NCI-H748 (cell line): ENCODE results near the gene DMD.

Experiments used
- DNase-seq: peaks from one replicate; lab custom pipeline; 2025; ENCODE audit not compliant: unreplicated experiment; lab: John Stamatoyannopoulos, UW

Gene DMD

DNA sequence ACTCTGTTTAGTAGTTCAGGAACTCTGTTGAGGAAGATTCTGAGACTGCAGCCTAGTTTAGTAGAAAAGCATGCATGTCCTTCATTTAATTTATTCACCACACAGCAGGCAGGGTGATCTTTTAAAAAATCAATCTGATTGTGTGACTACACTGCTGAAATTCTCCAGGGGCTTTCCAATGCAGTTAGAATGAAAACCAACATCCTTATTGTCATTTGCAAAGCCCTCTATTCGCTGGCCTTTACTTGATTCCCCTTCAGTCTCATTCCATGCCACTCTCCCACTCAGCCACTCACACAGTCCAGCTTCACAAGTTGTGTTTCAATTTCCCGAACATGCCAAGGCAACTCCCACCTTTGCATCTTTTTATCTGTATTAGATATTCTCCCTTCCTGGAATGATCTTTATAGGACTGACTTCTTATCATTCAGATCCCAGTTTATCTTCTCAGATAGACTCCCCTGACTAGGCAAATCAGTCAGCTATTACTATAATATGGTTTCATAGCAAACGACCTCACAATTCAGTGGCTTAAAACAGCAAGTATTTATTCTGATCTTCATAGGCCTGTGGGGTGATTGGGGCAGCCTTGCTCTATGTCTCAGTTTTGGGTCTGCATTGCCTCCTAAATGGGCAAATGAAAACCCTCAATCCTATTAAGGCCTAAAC is 2118.2 kb downstream of the DMD start:
- no peak for DNase-seq

DNA sequence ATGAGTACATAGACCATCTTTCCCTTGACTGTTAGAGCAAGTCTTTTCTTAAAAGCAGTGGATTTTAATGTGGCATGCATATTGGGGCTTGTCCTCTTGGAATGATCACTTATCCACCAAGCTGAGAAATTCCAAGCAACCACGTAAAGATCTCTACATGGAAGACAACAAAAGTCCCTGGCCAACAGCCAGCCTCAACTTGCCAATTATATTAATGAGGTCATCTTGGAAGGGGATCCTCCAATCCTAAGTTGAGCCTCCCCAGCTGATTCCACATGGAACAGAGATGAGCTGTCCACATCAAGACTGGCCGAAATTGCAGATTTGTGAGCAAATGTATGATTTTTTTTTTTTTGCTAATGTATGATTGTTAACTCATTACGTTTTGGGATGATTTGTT is 2118.9 kb downstream of the DMD start:
- no peak for DNase-seq

DNA sequence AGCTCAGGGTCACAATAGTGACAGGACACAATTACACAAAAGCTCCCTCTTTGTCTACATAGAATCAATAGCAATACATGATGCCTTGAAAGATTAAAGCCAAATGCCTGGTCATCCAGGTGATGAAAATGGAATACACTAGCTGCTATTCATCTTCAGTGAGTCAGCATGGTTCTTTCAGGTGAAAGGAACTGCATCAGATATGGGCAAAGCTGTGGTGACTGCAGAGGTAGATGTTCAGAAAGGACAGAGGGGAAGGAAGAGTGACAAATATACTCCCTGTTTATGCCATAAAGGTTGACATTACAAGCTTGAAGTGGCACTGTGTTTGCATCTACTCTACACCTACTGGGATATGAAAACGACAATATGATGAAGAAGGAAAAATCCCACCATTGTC is 2119.5 kb downstream of the DMD start:
- no peak for DNase-seq

DNA sequence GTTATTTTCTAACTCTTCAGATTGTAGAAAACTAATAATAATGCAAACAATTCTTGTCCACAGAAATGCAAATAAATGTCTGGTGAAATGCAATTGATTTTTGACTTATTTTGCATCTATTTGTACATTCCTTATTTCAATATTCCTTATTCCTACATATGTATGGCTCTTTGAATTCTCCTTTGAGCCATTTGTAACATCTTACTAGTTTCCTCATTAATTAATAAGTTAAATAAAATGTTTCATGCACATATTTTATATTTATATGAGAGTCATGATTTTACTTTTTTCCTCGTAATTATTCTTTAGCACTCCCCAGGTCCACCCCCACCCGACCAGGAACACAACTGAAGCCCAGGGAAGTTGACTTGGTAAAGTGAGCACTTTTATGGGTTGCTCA is 2136.8 kb downstream of the DMD start:
- no peak for DNase-seq

DNA sequence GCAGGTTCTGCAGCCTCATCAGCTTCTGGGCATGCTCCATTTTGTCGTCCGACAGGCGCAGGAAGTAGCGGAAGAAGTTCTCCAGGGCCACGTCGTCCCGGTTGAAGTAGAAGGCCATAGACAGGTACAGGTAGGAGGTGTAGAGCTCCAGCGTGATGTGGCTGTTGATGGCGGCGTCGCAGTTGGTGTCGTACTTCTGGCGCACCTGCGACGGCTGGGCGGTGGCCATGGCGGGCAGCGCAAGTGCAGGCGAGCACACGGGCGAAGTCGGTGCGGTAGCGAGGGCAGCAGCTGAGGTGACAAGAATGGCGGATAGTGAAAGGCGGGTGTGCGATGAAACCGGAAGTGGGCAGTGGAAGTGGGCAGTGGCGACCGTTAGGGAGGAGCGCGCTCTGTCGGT is 2139.6 kb downstream of the DMD start, which contains the start of gene FTHL17:
Gene FTHL17 (minus strand): TSS at position 317 of the 400 bp plus-strand sequence. CDS start 88 bp downstream, at position 229.
- no peak for DNase-seq

- no peak for DNase-seq
Measured at GRCh38 chrX:31071262-31071661, 2140.1 kb downstream of the DMD start.

GRCh38 chrX:31070057-31070468 is 2141.3 kb downstream of the DMD start:
- DNase-seq = no peak
